GM12892 (cell line): ENCODE data around the gene CDKL5.

ENCODE experiments used
- POLR2A ChIP-seq: IDR thresholded peaks from 2 replicates; pipeline ENCODE4 v1.6.1; 2011; ENCODE audit warnings: low read depth, low read length, control low read depth
- POLR2AphosphoS5 ChIP-seq: IDR thresholded peaks from 2 replicates; pipeline ENCODE4 v1.6.1; 2011; ENCODE audit warnings: low read depth, low read length, control low read depth
- TAF1 ChIP-seq: IDR thresholded peaks from 2 replicates; pipeline ENCODE4 v1.6.1; 2011; ENCODE audit warnings: low read depth, mild to moderate bottlenecking, control low read depth, low read length, borderline replicate concordance

DNA sequence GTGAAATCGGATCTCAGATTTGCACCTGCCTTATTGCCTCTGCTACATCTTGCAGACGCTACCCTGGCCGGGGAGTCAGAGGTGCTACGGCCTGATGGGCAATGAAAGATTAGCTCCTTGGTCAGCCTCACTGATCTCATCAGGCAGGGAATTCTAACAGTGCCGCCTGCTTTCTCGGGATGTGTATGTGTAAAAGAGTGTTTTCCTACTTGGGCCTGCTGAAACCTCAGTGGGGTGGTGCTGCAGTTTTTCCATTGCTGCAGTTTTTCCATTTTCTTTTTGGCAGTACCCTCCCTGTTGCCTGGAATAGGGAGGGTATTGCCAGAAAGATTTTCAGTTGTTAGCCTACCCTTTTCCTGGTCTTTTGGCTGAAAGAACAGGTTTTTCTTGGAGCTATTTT is 117.5 kb downstream of the CDKL5 start:
- TF ChIP-seq POLR2A (no peak), POLR2AphosphoS5 (no peak), TAF1 (no peak)
